Skeletal muscle cell (primary cell): Measurements from ENCODE around the gene AK3.
"Not testable (repeated sequence)": the region's sequence is repeated elsewhere in the genome, so short reads cannot be mapped to it uniquely, and the experiment has no call there.

Source experiments
- DNase-seq: peaks from one replicate; pipeline ENCODE4 v3.0.0-alpha.2; 2010; ENCODE audit warnings: low read depth
- H3K4me3 ChIP-seq: 2 replicates; pipeline ENCODE4 v1.5.1; 2011; ENCODE audit warnings: low read depth, mild to moderate bottlenecking, control low read depth, low read length, moderate library complexity

Gene AK3

GRCh38 chr9:4740638-4741364 lies at the start of gene AK3:
AK3 (minus strand) TSS chr9:4741202; CDS start chr9:4741087, 115 bp downstream.
- peak within 1 kb of the TSS; percentile 86 for H3K4me3 ChIP-seq
- DNase-seq = peak; percentile 49

- no peak for DNase-seq
- no peak overlapping the region for H3K4me3 ChIP-seq
Observed at GRCh38 chr9:4788703-4789102, 47.7 kb upstream of the AK3 start.

GRCh38 chr9:4787876-4788275 lies 46.9 kb upstream of the AK3 start:
- H3K4me3 ChIP-seq = no peak overlapping the region
- DNase-seq = no peak

- no peak overlapping the region for H3K4me3 ChIP-seq
- no peak for DNase-seq
Observed at GRCh38 chr9:4786599-4786998, 45.6 kb upstream of the AK3 start.

- DNase-seq = no peak
Observed at GRCh38 chr9:4784403-4784802, 43.4 kb upstream of the AK3 start.

GRCh38 chr9:4783191-4783590 lies 42.2 kb upstream of the AK3 start:
- DNase-seq, H3K4me3 ChIP-seq: not testable (repeated sequence)

More at GRCh38 chr9:4784403-4784802, 43.4 kb upstream of the AK3 start:
- H3K4me3 ChIP-seq = no peak overlapping the region

GRCh38 chr9:4781408-4781807 lies 40.4 kb upstream of the AK3 start:
- no peak for DNase-seq
- no peak overlapping the region for H3K4me3 ChIP-seq

GRCh38 chr9:4780651-4781050 lies 39.6 kb upstream of the AK3 start:
- DNase-seq = no peak
- H3K4me3 ChIP-seq = no peak overlapping the region

GRCh38 chr9:4774958-4775357 lies 34.0 kb upstream of the AK3 start:
- not testable (repeated sequence) for H3K4me3 ChIP-seq, DNase-seq

- peak; percentile 82 for DNase-seq
- H3K4me3 ChIP-seq = no peak overlapping the region
Observed at GRCh38 chr9:4774209-4774608, 33.2 kb upstream of the AK3 start.

- DNase-seq = no peak
- H3K4me3 ChIP-seq = no peak overlapping the region
Observed at GRCh38 chr9:4771788-4772187, 30.8 kb upstream of the AK3 start.

GRCh38 chr9:4769321-4770080 lies 28.5 kb upstream of the AK3 start:
- no peak for DNase-seq
- H3K4me3 ChIP-seq = no peak overlapping the region

- no peak for DNase-seq
Observed at GRCh38 chr9:4768681-4769080, 27.7 kb upstream of the AK3 start.

GRCh38 chr9:4764033-4764432 lies 23.0 kb upstream of the AK3 start:
- no peak for DNase-seq
- H3K4me3 ChIP-seq = no peak overlapping the region

More at GRCh38 chr9:4768681-4769080, 27.7 kb upstream of the AK3 start:
- no peak overlapping the region for H3K4me3 ChIP-seq

GRCh38 chr9:4762886-4763541 lies 22.0 kb upstream of the AK3 start:
- DNase-seq = no peak
- H3K4me3 ChIP-seq = no peak overlapping the region

- no peak overlapping the region for H3K4me3 ChIP-seq
- DNase-seq = peak; percentile 38
Observed at GRCh38 chr9:4762108-4762885, 21.3 kb upstream of the AK3 start.

GRCh38 chr9:4760122-4760521 lies 19.1 kb upstream of the AK3 start:
- no peak for DNase-seq
- H3K4me3 ChIP-seq = no peak overlapping the region

- DNase-seq = no peak
Observed at GRCh38 chr9:4756420-4756819, 15.4 kb upstream of the AK3 start.

GRCh38 chr9:4755026-4755609 lies 14.1 kb upstream of the AK3 start:
- DNase-seq = no peak
- no peak overlapping the region for H3K4me3 ChIP-seq

More at GRCh38 chr9:4756420-4756819, 15.4 kb upstream of the AK3 start:
- H3K4me3 ChIP-seq = no peak overlapping the region
